ENCODE measurements around the gene SIGMAR1. TPM values are rescaled to one million over a fixed set of nuclear protein-coding genes. Genes with fewer than 3 reads are reported as not detected.

The SIGMAR1 gene
- total RNA-seq, 2 donors from 2014 or later: 26.7 to 57.1 TPM

DNA sequence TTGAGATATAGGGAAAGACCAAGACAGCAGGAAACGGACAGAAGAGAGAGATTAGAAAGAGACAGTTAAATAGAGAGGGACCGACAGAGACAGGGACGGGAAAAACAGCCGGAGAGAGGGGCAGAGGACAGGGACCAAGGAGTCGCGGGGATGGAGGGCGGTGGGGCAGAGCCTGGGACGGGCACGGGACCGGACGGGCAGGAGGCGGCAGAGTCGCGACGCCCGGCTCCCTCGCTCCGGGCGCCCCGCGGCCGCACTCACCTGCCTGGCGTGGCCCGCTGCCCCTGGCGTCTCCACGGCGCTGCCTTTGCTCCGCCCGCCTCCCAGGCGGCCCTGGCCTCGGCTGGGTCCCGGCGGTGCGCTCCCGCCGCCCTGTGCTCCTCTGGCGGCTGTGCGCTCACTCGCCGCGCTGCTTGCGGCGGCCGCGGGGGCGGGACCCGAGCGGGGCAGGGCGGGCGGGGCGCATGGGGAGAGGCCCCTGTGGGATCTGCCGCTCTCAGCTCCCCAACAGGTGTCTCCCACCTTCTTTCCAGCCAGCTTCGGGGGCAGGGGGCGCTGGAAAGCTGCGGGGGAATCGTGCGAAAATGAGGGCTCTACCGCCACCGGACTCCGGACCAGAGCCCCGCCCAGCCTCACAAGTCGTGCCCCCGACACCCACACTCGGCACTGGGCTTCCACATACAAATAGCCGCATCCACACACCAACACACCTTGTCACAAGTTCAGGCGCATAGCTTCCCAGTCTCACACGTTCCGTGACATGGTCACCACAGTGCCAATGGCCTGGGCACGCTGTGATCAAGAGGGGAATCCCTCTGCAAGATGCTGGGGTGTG, 8.7 kb downstream of the SIGMAR1 start, which contains the start of gene ARID3C:
TSS of gene ARID3C (minus strand) at position 411 of the 835 bp plus-strand sequence. CDS start 1,052 bp downstream, outside the sequence.
- peak; percentile 88 for ATAC-seq
- Histone ChIP-seq H3K27ac (no peak within 1 kb of the TSS), H3K27me3 (peaks cover 0 to 26% of the 10 kb centered on the region in 2 donors), H3K36me3 (replicated peaks in 1 of 2; ENCODE audit: insufficient read depth in 1 of 2, low read depth in 2 of 2) (no peaks in the 10 kb centered on the region), H3K4me1 (peaks cover 12% of the 10 kb centered on the region), H3K4me3 (no peak within 1 kb of the TSS), H3K9me3 (no peaks in the 10 kb centered on the region)
- intact Hi-C loops (cut with DNase I): no loop called here
- 1 to 3% methylated on average over 18 to 69 of the region's 69 CpGs for WGBS, 2 donors
- TF ChIP-seq POLR2A (IDR thresholded peaks at IDR 0.05) (no peak), CTCF (IDR thresholded peaks at IDR 0.05) (peak in 1 of 7 experiments; percentile 13)
- DNase-seq: peak; percentile 49 to 71 (median 56)

DNA sequence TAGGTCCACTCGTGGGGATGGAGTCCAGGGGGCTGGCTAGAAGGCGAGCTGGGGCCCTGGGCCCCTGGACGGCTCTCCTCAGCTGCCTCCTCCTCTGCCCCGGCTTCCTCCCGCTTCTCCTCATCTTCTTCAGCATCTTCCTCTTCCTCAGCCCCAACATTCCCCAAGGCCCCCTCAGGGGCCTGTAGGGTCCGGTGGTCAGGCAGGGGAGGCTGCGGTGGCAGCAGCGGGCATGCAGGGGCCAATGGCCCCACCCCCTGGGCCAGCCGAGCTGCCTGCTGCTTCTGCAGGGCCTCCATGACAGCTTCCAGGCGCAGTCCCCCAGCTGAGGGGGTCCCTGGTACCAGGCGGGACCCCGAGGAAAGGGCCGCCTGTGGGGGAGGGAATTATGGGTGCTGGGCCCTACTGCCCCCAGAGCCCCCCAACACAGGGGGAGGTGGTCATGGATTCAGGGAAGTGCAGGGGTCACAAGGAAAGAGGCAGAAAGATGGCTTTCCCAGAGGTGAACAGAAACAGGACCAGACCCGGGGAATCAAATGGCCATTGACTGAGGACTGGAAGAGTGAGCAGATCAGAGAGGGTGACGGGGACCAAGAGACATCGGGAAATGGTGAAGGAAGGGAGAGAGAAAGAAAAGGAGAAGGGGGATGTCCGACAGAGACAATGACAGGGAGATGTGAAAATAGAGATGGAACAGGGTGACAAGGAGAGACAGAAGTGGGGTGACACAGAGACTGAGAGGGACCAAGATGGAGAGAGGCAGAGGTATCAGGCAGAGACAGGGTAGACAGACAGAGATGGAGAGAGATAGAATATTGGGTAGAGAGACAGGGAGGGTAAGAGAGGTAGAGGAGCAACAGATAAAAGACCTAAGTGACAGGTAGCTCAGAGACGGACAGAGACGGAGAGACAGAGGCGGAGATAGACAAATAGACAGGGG, 9.6 kb downstream of the SIGMAR1 start:
- intact Hi-C loops (cut with DNase I): no loop called here
- H3K27me3 ChIP-seq: peaks cover 0 to 35% of the 10 kb centered on the region in 2 donors
- no peak for ATAC-seq
- peaks cover 12% of the 10 kb centered on the region for H3K4me1 ChIP-seq
- H3K36me3 ChIP-seq (replicated peaks in 1 of 2; ENCODE audit: insufficient read depth in 1 of 2, low read depth in 2 of 2): no peaks in the 10 kb centered on the region
- no peak overlapping the region for H3K4me3 ChIP-seq
- TF ChIP-seq CTCF (IDR thresholded peaks at IDR 0.05) (no peak), POLR2A (IDR thresholded peaks at IDR 0.05) (no peak)
- WGBS, 2 donors: 29 to 32% methylated on average over 19 to 20 of the region's 20 CpGs
- no peak for DNase-seq
- H3K27ac ChIP-seq: no peak overlapping the region
- H3K9me3 ChIP-seq: no peaks in the 10 kb centered on the region

DNA sequence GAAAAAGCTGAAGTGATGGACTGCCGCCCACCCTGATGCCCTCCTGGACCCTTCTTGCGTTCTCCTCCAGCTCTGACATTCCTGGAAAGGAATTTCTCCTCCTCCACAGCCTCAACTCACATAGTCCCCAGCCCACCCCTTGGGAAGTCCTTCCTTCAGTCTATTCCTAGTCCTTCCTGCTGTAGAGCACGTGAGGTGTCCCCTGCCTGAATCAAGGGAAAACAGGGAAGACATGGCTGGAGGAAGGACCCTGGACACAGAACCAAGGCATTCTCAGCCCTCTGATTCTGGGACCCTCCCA, 12.5 kb downstream of the SIGMAR1 start:
- Histone ChIP-seq H3K4me3 (no peak overlapping the region), H3K4me1 (peaks cover 19% of the 10 kb centered on the region), H3K9me3 (no peaks in the 10 kb centered on the region), H3K27ac (no peak overlapping the region), H3K36me3 (replicated peaks in 1 of 2; ENCODE audit: insufficient read depth in 1 of 2, low read depth in 2 of 2) (no peaks in the 10 kb centered on the region), H3K27me3 (peaks cover 0 to 35% of the 10 kb centered on the region in 2 donors)
- 74% methylated on average over 3 of the region's 3 CpGs for WGBS, 2 donors
- no peak for ATAC-seq
- no peak for TF ChIP-seq POLR2A (IDR thresholded peaks at IDR 0.05)
- no peak for TF ChIP-seq CTCF (IDR thresholded peaks at IDR 0.05)
- intact Hi-C loops (cut with DNase I): no loop called here
- no peak for DNase-seq

- Histone ChIP-seq H3K4me3 (no peak overlapping the region), H3K9me3 (no peaks in the 10 kb centered on the region), H3K27me3 (peaks cover 0 to 35% of the 10 kb centered on the region in 2 donors), H3K27ac (no peak overlapping the region), H3K4me1 (peaks cover 22% of the 10 kb centered on the region), H3K36me3 (replicated peaks in 1 of 2; ENCODE audit: insufficient read depth in 1 of 2, low read depth in 2 of 2) (no peaks in the 10 kb centered on the region)
- ATAC-seq (no peak), DNase-seq (no peak)
- TF ChIP-seq CTCF (IDR thresholded peaks at IDR 0.05) (no peak), POLR2A (IDR thresholded peaks at IDR 0.05) (no peak)
- WGBS, 2 donors: 29 to 44% methylated on average over 26 to 32 of the region's 39 CpGs
- intact Hi-C loops (cut with DNase I): no loop called here
These were observed 13.0 kb downstream of the SIGMAR1 start for GRCh38 chr9:34624475-34625185.
